Uterus (tissue), 4 donors: ENCODE measurements around the gene CLCN1. TPM values are rescaled to one million over a fixed set of nuclear protein-coding genes. Genes with fewer than 3 reads are reported as not detected.
A peak's percentile ranks its signal among the peaks of the same experiment; 100 is the strongest.

ENCODE experiments used
- DNase-seq, 2 donors: peaks; one replicate each; pipeline ENCODE4 v3.0.0-alpha.2; 2019 to 2020
- H3K27ac ChIP-seq, 2 donors: fragments of 200-600 bp; sonication (generic); 1 replicate in 1 of 2; 2 replicates in 1 of 2; pipeline ENCODE4 v1.5.1; 2016 to 2018
- H3K27me3 ChIP-seq, 2 donors: fragments of 200-600 bp; sonication (generic); one replicate each; pipeline ENCODE4 v1.5.1; 2018 to 2019; ENCODE audit warnings: control low read depth in 1 of 2
- H3K36me3 ChIP-seq, 2 donors: fragments of 200-600 bp; sonication (generic); one replicate each; pipeline ENCODE4 v1.5.1; 2019; ENCODE audit warnings: control low read depth in 1 of 2
- H3K4me1 ChIP-seq, 2 donors: fragments of 200-600 bp; sonication (generic); one replicate each; pipeline ENCODE4 v1.5.1; 2018 to 2019; ENCODE audit warnings: control low read depth in 1 of 2
- H3K4me3 ChIP-seq, 2 donors: fragments of 200-600 bp; sonication (generic); 1 replicate in 1 of 2; 2 replicates in 1 of 2; pipeline ENCODE4 v1.5.1; 2018 to 2019; ENCODE audit warnings: mild to moderate bottlenecking in 1 of 2
- H3K9me3 ChIP-seq, 2 donors: fragments of 200-600 bp; sonication (generic); one replicate each; pipeline ENCODE4 v1.5.1; 2019; ENCODE audit warnings: control low read depth in 1 of 2
- POLR2A ChIP-seq, 2 donors: fragments of 450-650 bp; IDR thresholded peaks; one replicate each; pipeline ENCODE4 v1.6.1; 2016; ENCODE audit warnings: antibody characterized with exemption in 2 of 2, mild to moderate bottlenecking in 1 of 2, moderate library complexity in 1 of 2
- intact Hi-C: fragments of 100-400 bp; cut with DNase I; formaldehyde crosslinking; loops from one replicate; pipeline ENCODE4 v1.15.1; 2023; ENCODE audit warnings: low total_unique reads
- total RNA-seq, 4 donors: library from RNA; depleted of rRNA in 3 of 4; stranded (reverse); fragments of >200 nt in 3 of 4; gene quantifications; one replicate each; pipeline versions ENCODE4 v1.1.0 to v1.2.4, GENCODE V29; 2014 to 2023
- TF ChIP-seq, protein P1 (sequence below), 4 experiments: fragments of 200-600 bp in 2 of 4; fragments of 450-650 bp in 2 of 4; sonication (generic) in 2 of 4; IDR thresholded peaks; one replicate each; pipeline ENCODE4 v1.5.1; 2016 to 2019; ENCODE audit warnings: antibody characterized with exemption in 4 of 4, mild to moderate bottlenecking in 2 of 4, moderate library complexity in 1 of 4
- donor health status: DM: yes; HTN: yes; CAD: no.

The CLCN1 gene
- total RNA-seq, 4 donors from 2014 or later = 0.21 to 0.30 TPM; not detected in 2

DNA sequence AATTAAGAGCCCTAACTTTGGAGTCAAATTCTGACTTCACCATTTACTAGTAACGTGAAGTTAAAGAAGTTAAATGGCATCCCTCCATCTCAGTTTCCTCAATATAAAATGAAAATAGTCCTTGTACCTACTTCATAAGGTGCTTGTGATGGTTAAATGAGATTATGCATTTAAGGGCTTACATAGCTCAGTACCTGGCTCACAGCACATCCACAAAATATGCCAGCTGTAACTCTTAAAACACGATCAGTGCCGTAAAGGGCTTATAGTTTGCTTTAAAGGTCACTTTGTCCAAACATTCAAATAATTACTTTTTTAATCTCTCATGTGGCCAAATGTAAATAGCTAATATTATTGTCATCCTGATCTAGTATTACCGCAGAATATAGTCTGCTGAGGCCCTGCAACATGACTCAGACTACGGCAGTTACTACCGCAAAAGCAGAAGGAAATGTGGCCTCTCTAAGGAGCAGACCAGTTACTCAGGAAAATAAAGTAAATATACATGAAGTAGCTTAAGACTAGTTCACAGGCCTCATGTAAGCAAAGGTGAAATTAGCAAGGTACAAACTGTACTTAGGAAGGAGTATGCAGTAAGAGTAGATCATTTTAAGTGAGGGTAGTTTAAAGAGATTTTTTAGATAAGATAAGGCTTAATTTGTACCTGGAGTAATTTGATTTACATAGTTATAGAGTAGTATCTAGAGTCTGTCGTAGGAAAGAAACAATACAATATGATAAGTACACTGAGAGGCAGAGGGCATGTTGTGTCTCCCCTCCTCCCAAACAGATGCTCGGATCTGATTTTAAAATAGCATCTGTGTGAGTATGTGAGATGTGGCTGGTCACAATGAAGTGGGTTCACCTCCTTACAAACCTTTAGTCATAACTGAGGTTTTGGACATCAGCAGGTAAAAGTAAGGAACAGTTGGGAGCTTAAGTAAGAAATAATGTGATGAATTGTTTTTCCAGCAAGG, 14.7 kb upstream of the CLCN1 start:
- no peaks in the 10 kb centered on the region for H3K36me3 ChIP-seq
- TF ChIP-seq, protein P1, sequence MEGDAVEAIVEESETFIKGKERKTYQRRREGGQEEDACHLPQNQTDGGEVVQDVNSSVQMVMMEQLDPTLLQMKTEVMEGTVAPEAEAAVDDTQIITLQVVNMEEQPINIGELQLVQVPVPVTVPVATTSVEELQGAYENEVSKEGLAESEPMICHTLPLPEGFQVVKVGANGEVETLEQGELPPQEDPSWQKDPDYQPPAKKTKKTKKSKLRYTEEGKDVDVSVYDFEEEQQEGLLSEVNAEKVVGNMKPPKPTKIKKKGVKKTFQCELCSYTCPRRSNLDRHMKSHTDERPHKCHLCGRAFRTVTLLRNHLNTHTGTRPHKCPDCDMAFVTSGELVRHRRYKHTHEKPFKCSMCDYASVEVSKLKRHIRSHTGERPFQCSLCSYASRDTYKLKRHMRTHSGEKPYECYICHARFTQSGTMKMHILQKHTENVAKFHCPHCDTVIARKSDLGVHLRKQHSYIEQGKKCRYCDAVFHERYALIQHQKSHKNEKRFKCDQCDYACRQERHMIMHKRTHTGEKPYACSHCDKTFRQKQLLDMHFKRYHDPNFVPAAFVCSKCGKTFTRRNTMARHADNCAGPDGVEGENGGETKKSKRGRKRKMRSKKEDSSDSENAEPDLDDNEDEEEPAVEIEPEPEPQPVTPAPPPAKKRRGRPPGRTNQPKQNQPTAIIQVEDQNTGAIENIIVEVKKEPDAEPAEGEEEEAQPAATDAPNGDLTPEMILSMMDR (IDR thresholded peaks at IDR 0.05) = no peak
- no peak for TF ChIP-seq POLR2A (IDR thresholded peaks at IDR 0.05)
- no peak for DNase-seq
- no peaks in the 10 kb centered on the region for H3K4me1 ChIP-seq
- no peaks in the 10 kb centered on the region for H3K9me3 ChIP-seq
- H3K4me3 ChIP-seq = no peak overlapping the region
- intact Hi-C loops = no loop called here
- no peak overlapping the region for H3K27ac ChIP-seq
- H3K27me3 ChIP-seq = no peaks in the 10 kb centered on the region

DNA sequence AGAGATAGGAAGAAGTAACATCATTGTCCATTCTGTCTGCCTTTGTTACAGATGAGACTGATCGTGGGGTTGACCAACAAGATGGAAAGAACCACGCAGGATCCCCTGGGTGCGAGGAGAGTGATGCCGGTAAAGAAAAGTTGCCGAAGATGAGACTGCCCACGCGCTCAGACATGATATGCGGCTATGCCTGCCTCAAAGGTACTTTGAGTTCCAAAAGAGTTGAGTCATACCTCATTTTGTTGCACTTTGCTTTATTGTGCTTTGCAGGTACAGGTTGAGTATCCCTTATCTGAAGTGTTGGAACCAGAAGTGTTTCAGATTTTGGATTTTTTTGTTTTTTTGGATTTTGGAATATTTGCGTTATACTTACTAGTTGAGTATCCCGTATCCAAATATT, 12.2 kb upstream of the CLCN1 start:
- H3K27ac ChIP-seq = no peak overlapping the region
- no peak for TF ChIP-seq POLR2A (IDR thresholded peaks at IDR 0.05)
- TF ChIP-seq, protein P1 (IDR thresholded peaks at IDR 0.05) = no peak
- H3K36me3 ChIP-seq = no peaks in the 10 kb centered on the region
- H3K27me3 ChIP-seq = no peaks in the 10 kb centered on the region
- no peaks in the 10 kb centered on the region for H3K9me3 ChIP-seq
- no peaks in the 10 kb centered on the region for H3K4me1 ChIP-seq
- H3K4me3 ChIP-seq = no peak overlapping the region
- no peak for DNase-seq
- intact Hi-C loops = no loop called here

DNA sequence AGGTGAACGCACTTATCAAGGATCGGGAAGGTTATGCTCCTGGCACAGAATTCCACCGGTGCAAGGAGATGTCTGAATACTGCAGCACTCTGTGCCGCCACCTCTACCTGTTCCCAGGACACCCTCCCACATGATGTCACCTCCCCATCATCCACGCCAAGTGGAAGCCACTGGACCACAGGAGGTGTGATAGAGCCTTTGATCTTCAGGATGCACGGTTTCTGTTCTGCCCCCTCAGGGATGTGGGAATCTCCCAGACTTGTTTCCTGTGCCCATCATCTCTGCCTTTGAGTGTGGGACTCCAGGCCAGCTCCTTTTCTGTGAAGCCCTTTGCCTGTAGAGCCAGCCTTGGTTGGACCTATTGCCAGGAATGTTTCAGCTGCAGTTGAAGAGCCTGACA, 11.0 kb upstream of the CLCN1 start:
- Histone ChIP-seq H3K36me3 (no peaks in the 10 kb centered on the region), H3K27me3 (no peaks in the 10 kb centered on the region), H3K27ac (no peak overlapping the region), H3K4me1 (no peaks in the 10 kb centered on the region), H3K9me3 (no peaks in the 10 kb centered on the region), H3K4me3 (no peak overlapping the region)
- TF ChIP-seq, protein P1 (IDR thresholded peaks at IDR 0.05) = no peak
- TF ChIP-seq POLR2A (IDR thresholded peaks at IDR 0.05) = no peak
- DNase-seq = no peak
- intact Hi-C loops = no loop called here

DNA sequence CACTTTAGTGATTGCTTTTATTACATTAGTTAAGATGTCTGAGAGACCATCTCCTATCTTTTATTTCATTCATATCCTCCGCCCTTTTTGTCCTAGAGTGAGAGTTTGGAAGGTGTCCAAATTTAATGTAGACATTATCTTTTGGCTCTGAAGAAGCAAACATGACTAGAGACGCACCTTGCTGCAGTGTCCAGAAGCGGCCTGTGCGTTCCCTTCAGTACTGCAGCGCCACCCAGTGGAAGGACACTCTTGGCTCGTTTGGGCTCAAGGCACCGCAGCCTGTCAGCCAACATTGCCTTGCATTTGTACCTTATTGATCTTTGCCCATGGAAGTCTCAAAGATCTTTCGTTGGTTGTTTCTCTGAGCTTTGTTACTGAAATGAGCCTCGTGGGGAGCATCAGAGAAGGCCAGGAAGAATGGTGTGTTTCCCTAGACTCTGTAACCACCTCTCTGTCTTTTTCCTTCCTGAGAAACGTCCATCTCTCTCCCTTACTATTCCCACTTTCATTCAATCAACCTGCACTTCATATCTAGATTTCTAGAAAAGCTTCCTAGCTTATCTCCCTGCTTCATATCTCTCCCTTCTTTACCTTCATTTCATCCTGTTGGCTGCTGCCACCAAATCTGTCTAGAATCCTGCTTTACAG, 10.4 kb upstream of the CLCN1 start:
- intact Hi-C loops = no loop called here

More for the DNA sequence above, 10.4 kb upstream of the CLCN1 start:
- Histone ChIP-seq H3K4me3 (no peak overlapping the region), H3K4me1 (no peaks in the 10 kb centered on the region), H3K27me3 (no peaks in the 10 kb centered on the region), H3K27ac (no peak overlapping the region), H3K36me3 (no peaks in the 10 kb centered on the region), H3K9me3 (no peaks in the 10 kb centered on the region)
- TF ChIP-seq, protein P1 (IDR thresholded peaks at IDR 0.05) = peak; percentile 33 to 49 (median 42)
- no peak for TF ChIP-seq POLR2A (IDR thresholded peaks at IDR 0.05)
- DNase-seq = peak in 1 of 2 donors; percentile 41
